Measurements from ENCODE around the gene SLC28A1. TPM values are rescaled to one million over a fixed set of nuclear protein-coding genes. Genes with fewer than 3 reads are reported as not detected.

SLC28A1 gene
- total RNA-seq, 4 donors from 2014 or later = 0.47 TPM; not detected in 3

DNA sequence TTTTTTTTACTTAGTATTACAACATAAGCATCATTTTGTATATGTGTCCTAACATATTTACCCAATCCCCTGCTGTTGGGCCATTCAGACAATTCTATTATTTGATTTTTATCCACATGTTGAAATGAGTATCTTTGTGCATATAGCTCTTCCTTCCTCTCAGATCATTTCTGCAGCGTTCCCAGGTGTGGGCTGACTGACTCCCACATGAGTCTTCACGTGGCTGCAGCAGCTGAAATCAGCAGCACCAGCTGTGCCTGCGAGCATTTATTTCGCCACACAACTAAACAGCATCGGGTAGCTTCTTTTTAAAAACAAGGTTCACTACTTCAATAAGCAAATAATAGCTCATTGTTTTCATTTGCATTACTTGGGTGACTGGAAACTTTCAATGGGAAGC is 52.7 kb downstream of the SLC28A1 start:
- ATAC-seq = no peak
- intact Hi-C loops (cut with DNase I; ENCODE audit: low total_unique reads) (no loop called here), in situ Hi-C loops (cut with MboI; ENCODE audit: low sequenced_read_pairs in 4 of 4) (no loop called here)
- Histone ChIP-seq H3K27ac (no peak overlapping the region), H3K36me3 (no peaks in the 10 kb centered on the region), H3K27me3 (no peaks in the 10 kb centered on the region), H3K9me3 (no peaks in the 10 kb centered on the region), H3K4me3 (no peak overlapping the region), H3K4me1 (no peaks in the 10 kb centered on the region)
- DNase-seq = no peak
- TF ChIP-seq, protein P1, sequence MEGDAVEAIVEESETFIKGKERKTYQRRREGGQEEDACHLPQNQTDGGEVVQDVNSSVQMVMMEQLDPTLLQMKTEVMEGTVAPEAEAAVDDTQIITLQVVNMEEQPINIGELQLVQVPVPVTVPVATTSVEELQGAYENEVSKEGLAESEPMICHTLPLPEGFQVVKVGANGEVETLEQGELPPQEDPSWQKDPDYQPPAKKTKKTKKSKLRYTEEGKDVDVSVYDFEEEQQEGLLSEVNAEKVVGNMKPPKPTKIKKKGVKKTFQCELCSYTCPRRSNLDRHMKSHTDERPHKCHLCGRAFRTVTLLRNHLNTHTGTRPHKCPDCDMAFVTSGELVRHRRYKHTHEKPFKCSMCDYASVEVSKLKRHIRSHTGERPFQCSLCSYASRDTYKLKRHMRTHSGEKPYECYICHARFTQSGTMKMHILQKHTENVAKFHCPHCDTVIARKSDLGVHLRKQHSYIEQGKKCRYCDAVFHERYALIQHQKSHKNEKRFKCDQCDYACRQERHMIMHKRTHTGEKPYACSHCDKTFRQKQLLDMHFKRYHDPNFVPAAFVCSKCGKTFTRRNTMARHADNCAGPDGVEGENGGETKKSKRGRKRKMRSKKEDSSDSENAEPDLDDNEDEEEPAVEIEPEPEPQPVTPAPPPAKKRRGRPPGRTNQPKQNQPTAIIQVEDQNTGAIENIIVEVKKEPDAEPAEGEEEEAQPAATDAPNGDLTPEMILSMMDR (IDR thresholded peaks at IDR 0.05 in 4 of 5, conservative IDR thresholded peaks at IDR 0.05 in 1 of 5) = no peak
- TF ChIP-seq POLR2A (IDR thresholded peaks at IDR 0.05) = no peak

DNA sequence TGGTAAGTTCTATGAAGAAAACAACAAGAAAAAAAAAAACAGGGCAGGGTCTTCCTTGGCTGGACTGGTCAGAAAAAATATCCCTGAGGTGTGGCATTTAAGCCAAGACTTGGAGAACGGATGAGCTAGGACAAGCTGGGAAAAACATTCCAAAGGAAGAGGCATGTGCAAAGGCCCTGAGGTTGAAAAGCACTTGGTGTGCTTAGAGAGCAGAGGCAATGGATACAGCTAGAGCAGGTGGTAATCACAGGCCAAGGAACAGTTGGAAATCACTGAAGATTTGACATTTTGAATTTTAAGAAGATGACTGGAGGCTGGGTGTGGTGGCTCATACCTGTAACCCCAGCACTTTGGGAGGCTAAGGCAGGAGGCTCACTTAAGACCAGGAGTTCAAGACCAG is 54.3 kb downstream of the SLC28A1 start:
- H3K36me3 ChIP-seq = no peaks in the 10 kb centered on the region
- intact Hi-C loops (cut with DNase I; ENCODE audit: low total_unique reads) = no loop called here
- no peaks in the 10 kb centered on the region for H3K9me3 ChIP-seq
- no peaks in the 10 kb centered on the region for H3K27me3 ChIP-seq
- no peak for ATAC-seq
- peaks cover 0 to under 1% of the 10 kb centered on the region in 2 donors for H3K4me1 ChIP-seq
- TF ChIP-seq POLR2A (IDR thresholded peaks at IDR 0.05) = no peak
- in situ Hi-C loops (cut with MboI; ENCODE audit: low sequenced_read_pairs in 4 of 4) = no loop called here
- H3K4me3 ChIP-seq = no peak overlapping the region
- no peak overlapping the region for H3K27ac ChIP-seq
- no peak for DNase-seq

DNA sequence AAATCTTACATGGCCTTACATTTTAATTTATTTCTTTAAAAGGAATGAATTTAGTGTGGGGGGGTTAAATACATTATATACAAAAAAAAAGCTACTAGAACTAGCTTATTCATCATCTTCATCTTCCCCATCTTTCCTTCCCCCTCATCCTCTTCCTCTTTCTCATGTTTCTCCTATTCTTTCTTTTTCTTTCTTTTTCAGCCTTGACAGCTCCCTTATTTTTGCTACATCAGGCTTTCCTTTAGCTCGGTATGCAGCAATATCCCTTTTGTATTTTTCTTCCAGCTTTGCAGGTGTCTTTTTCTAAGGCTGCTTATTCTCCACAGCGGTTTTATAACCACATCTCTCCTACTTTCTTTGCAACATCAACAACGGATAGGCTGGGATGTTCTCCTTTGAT is 55.9 kb downstream of the SLC28A1 start:
- no peak overlapping the region for H3K4me3 ChIP-seq
- TF ChIP-seq, protein P1 (IDR thresholded peaks at IDR 0.05 in 4 of 5, conservative IDR thresholded peaks at IDR 0.05 in 1 of 5) = no peak
- TF ChIP-seq POLR2A (IDR thresholded peaks at IDR 0.05) = no peak
- ATAC-seq = no peak
- no peak for DNase-seq
- in situ Hi-C loops (cut with MboI; ENCODE audit: low sequenced_read_pairs in 4 of 4) = no loop called here
- no peaks in the 10 kb centered on the region for H3K36me3 ChIP-seq
- intact Hi-C loops (cut with DNase I; ENCODE audit: low total_unique reads) = no loop called here
- H3K9me3 ChIP-seq = no peaks in the 10 kb centered on the region
- peaks cover 4 to 10% of the 10 kb centered on the region in 2 donors for H3K4me1 ChIP-seq
- H3K27me3 ChIP-seq = no peaks in the 10 kb centered on the region
- no peak overlapping the region for H3K27ac ChIP-seq

DNA sequence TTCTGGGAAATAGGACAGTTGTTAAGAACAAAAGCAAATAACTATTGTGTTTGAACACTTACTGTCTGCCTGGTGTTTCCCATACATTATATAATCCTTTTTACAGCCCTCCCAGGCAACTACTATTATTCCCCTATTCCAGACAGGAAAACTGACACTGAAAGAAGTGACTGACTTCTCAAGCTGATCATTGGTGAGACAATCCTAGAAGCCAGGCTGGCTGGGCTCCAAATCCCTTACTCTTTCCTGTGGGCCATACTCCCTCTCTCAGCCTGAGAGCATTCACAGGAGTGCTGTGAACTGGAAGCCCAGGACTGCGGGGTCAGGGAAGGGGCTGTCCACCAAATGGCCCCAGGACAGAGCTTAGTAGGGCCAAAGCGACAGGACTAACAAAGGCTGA is 58.0 kb downstream of the SLC28A1 start:
- in situ Hi-C loops (cut with MboI; ENCODE audit: low sequenced_read_pairs in 4 of 4) = no loop called here
- Histone ChIP-seq H3K4me3 (no peak overlapping the region), H3K27me3 (no peaks in the 10 kb centered on the region), H3K27ac (no peak overlapping the region), H3K4me1 (peaks cover 4 to 10% of the 10 kb centered on the region in 2 donors), H3K9me3 (no peaks in the 10 kb centered on the region), H3K36me3 (no peaks in the 10 kb centered on the region)
- no peak for DNase-seq
- no peak for TF ChIP-seq POLR2A (IDR thresholded peaks at IDR 0.05)
- TF ChIP-seq, protein P1 (IDR thresholded peaks at IDR 0.05 in 4 of 5, conservative IDR thresholded peaks at IDR 0.05 in 1 of 5) = no peak
- ATAC-seq = no peak
- intact Hi-C loops (cut with DNase I; ENCODE audit: low total_unique reads) = no loop called here

DNA sequence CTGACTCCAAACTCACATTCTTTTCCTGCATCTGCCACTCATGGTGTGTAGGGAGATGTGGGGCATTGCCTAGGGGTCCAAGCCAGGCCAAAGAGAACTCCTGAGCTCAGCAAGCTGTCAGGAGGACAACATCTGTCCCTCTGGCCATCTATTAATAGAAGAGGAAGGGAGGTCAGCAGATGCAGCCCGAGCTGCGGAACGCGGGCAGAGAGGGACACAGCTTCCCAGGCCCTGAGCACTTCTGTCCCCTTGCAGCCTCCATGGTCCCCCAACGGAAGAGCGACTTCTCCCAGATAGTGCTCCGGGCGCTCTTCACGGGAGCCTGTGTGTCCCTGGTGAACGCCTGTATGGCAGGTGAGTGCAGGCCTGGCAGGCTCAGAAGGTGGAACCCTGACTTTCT is 59.8 kb downstream of the SLC28A1 start:
- TF ChIP-seq POLR2A (IDR thresholded peaks at IDR 0.05) = no peak
- TF ChIP-seq, protein P1 (IDR thresholded peaks at IDR 0.05 in 4 of 5, conservative IDR thresholded peaks at IDR 0.05 in 1 of 5) = no peak
- ATAC-seq = peak; percentile 90 to 93
- Histone ChIP-seq H3K4me1 (peaks cover 4 to 10% of the 10 kb centered on the region in 2 donors), H3K36me3 (no peaks in the 10 kb centered on the region), H3K27ac (peak overlapping the region; percentile 57 to 72 (median 66)), H3K9me3 (no peaks in the 10 kb centered on the region), H3K27me3 (no peaks in the 10 kb centered on the region), H3K4me3 (no peak overlapping the region)
- intact Hi-C loops (cut with DNase I; ENCODE audit: low total_unique reads) (no loop called here), in situ Hi-C loops (cut with MboI; ENCODE audit: low sequenced_read_pairs in 4 of 4) (no loop called here)
- DNase-seq = peak; percentile 35 to 56

All from gastrocnemius medialis (tissue), 4 donors.